Measurements from ENCODE around the gene SLC4A1. TPM values are rescaled to one million over a fixed set of nuclear protein-coding genes. Genes with fewer than 3 reads are reported as not detected.

The SLC4A1 gene
- total and polyA plus RNA-seq, 8 donors = 0.58 to 22.7 (median 10.4) TPM

- Histone ChIP-seq H3K27me3 (no peaks in the 10 kb centered on the region), H3K9me3 (no peaks in the 10 kb centered on the region), H3K27ac (no peak overlapping the region), H3K4me1 (no peaks in the 10 kb centered on the region), H3K36me3 (no peaks in the 10 kb centered on the region), H3K4me3 (no peak overlapping the region)
- intact Hi-C loops (cut with DNase I) = no loop called here
- TF ChIP-seq, protein P1, sequence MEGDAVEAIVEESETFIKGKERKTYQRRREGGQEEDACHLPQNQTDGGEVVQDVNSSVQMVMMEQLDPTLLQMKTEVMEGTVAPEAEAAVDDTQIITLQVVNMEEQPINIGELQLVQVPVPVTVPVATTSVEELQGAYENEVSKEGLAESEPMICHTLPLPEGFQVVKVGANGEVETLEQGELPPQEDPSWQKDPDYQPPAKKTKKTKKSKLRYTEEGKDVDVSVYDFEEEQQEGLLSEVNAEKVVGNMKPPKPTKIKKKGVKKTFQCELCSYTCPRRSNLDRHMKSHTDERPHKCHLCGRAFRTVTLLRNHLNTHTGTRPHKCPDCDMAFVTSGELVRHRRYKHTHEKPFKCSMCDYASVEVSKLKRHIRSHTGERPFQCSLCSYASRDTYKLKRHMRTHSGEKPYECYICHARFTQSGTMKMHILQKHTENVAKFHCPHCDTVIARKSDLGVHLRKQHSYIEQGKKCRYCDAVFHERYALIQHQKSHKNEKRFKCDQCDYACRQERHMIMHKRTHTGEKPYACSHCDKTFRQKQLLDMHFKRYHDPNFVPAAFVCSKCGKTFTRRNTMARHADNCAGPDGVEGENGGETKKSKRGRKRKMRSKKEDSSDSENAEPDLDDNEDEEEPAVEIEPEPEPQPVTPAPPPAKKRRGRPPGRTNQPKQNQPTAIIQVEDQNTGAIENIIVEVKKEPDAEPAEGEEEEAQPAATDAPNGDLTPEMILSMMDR (IDR thresholded peaks at IDR 0.05) = no peak
- ATAC-seq = no peak
- no peak for DNase-seq
Measured at GRCh38 chr17:44266402-44267164, 1.4 kb downstream of the SLC4A1 start.

DNA sequence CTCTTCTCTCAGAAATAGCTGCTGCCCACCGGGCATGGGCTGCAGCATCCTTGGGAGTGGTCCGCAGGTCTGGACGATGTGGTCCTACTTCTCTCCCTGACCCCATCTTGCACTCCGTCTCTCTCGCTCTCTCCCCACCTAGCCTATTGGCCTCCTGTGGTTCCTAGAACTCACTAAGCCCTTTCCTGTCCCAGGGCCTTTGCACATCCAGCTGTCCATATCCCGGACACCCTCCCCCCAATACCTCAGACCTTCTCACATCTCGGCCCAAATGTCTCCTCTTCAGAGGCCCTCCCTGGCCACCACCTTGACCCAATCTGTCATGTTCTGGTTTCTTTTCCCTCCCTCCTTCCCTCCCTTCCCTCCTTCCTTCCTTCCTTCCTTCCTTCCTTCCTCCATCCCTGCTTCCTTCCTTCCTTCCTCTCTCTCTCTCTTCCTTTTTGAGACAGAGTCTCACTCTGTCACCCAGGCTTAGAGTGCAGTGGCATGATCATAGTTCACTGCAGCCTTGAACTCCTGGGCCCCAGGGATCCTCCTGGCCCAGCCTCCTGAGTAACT, 4.5 kb downstream of the SLC4A1 start:
- Histone ChIP-seq H3K4me3 (no peak overlapping the region), H3K27me3 (no peaks in the 10 kb centered on the region), H3K9me3 (no peaks in the 10 kb centered on the region), H3K27ac (no peak overlapping the region), H3K4me1 (no peaks in the 10 kb centered on the region), H3K36me3 (no peaks in the 10 kb centered on the region)
- intact Hi-C loops (cut with DNase I) = no loop called here
- ATAC-seq = no peak
- TF ChIP-seq, protein P1 (IDR thresholded peaks at IDR 0.05) = no peak
- no peak for DNase-seq

- H3K4me1 ChIP-seq = no peaks in the 10 kb centered on the region
Measured at GRCh38 chr17:44262654-44263225, 5.2 kb downstream of the SLC4A1 start.

DNA sequence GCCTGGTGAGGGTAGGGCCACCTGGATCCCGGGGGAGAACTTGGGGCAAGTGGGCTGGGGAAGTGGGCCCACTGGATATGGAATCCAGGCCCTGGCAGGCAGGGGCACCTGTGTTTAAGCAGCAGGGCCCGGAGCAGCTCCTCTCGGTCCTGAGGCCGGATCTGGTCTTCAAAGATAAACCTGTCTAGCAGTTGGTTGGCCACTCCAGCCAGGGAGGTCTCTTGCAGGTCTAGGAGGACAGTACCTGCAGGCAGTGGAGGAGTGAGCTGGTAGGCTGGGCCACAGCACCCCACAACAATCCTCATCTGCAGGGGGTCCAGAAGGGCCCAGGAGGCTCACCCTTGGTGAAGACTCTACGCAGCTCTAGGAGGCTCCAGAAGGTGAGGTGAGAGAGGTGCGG, 7.6 kb downstream of the SLC4A1 start:
- intact Hi-C loops (cut with DNase I) = no loop called here
- ATAC-seq (no peak), DNase-seq (no peak)
- H3K27ac ChIP-seq = no peak overlapping the region
- TF ChIP-seq, protein P1 (IDR thresholded peaks at IDR 0.05) = no peak
- no peaks in the 10 kb centered on the region for H3K36me3 ChIP-seq
- H3K4me1 ChIP-seq = no peaks in the 10 kb centered on the region
- H3K27me3 ChIP-seq = no peaks in the 10 kb centered on the region
- H3K4me3 ChIP-seq = no peak overlapping the region
- no peaks in the 10 kb centered on the region for H3K9me3 ChIP-seq

More at GRCh38 chr17:44262654-44263225, 5.2 kb downstream of the SLC4A1 start:
- DNase-seq = no peak
- intact Hi-C loops (cut with DNase I) = no loop called here
- no peak for ATAC-seq
- Histone ChIP-seq H3K36me3 (no peaks in the 10 kb centered on the region), H3K9me3 (no peaks in the 10 kb centered on the region), H3K27me3 (no peaks in the 10 kb centered on the region), H3K27ac (no peak overlapping the region), H3K4me3 (no peak overlapping the region)
- TF ChIP-seq, protein P1 (IDR thresholded peaks at IDR 0.05) = no peak

- Histone ChIP-seq H3K27ac (no peak overlapping the region), H3K4me1 (no peaks in the 10 kb centered on the region), H3K9me3 (no peaks in the 10 kb centered on the region), H3K4me3 (no peak overlapping the region), H3K36me3 (no peaks in the 10 kb centered on the region), H3K27me3 (no peaks in the 10 kb centered on the region)
- DNase-seq (no peak), ATAC-seq (no peak)
- intact Hi-C loops (cut with DNase I) = no loop called here
- TF ChIP-seq, protein P1 (IDR thresholded peaks at IDR 0.05) = no peak
Measured at GRCh38 chr17:44258811-44259351, 9.1 kb downstream of the SLC4A1 start.
